SK-N-SH (cell line): ENCODE results near the gene GLCCI1. TPM values are rescaled to one million over a fixed set of nuclear protein-coding genes. Genes with fewer than 3 reads are reported as not detected.

Experiments used
- CTCF ChIA-PET: fragments of 300-600, 350-600 bp; formaldehyde crosslinking; extraction: SDS; loops from one replicate; lab custom pipeline; 2021; lab: Yijun Ruan, JAX
- POLR2A ChIA-PET: fragments of 350-600 bp; sonication (Branson Sonifier 250); formaldehyde crosslinking; extraction: SDS; loops from one replicate; lab custom pipeline; 2020; ENCODE audit warnings: antibody characterized with exemption, inconsistent platforms; lab: Yijun Ruan, JAX
- DNase-seq: peaks from one replicate; pipeline ENCODE4 v3.0.0; 2012
- H2AFZ ChIP-seq: fragments of 200-600 bp; sonication (generic); 2 replicates; pipeline ENCODE4 v1.8.1; 2016; ENCODE audit warnings: antibody characterized with exemption, mild to moderate bottlenecking, low read depth
- H3F3A ChIP-seq: fragments of 200-600 bp; sonication (generic); replicated peaks from 2 replicates; pipeline ENCODE3; 2016; ENCODE audit warnings: antibody characterized with exemption, mild to moderate bottlenecking; ENCODE audit not compliant: insufficient read depth
- H3K27ac ChIP-seq, 2 experiments: fragments of 200-500 bp in 1 of 2; fragments of 200-600 bp in 1 of 2; sonication (Bioruptor generic) in 1 of 2; sonication (generic), shearing (Covaris generic) in 1 of 2; 2 replicates each; pipeline versions ENCODE4 v1.5.1 to v1.6.1; 2014 to 2016; ENCODE audit warnings: low read depth in 2 of 2, inconsistent platforms in 1 of 2, low read length in 1 of 2, mild to moderate bottlenecking in 1 of 2, mixed read lengths in 1 of 2
- H3K27me3 ChIP-seq: fragments of 200-600 bp; sonication (generic), shearing (Covaris generic); 2 replicates; pipeline ENCODE4 v1.6.1; 2016; ENCODE audit warnings: mixed run types; ENCODE audit not compliant: insufficient read depth
- H3K36me3 ChIP-seq, 2 experiments: fragments of 200-500 bp in 1 of 2; fragments of 200-600 bp in 1 of 2; sonication (Bioruptor generic) in 1 of 2; sonication (generic) in 1 of 2; replicated peaks in 1 of 2; 2 replicates each; pipeline versions ENCODE3 to v1.5.1; 2014 to 2016; ENCODE audit warnings: low read length in 1 of 2, mild to moderate bottlenecking in 1 of 2; ENCODE audit not compliant: insufficient read depth in 2 of 2, control insufficient read depth in 1 of 2
- H3K4me1 ChIP-seq, 2 experiments: fragments of 200-500 bp in 1 of 2; fragments of 200-600 bp in 1 of 2; sonication (Bioruptor generic) in 1 of 2; sonication (generic), shearing (Covaris generic) in 1 of 2; 2 replicates each; pipeline versions ENCODE4 v1.5.1 to v1.6.1; 2014 to 2016; ENCODE audit warnings: low read depth in 1 of 2, low read length in 1 of 2, mixed run types in 1 of 2; ENCODE audit not compliant: insufficient read depth in 2 of 2, control insufficient read depth in 1 of 2
- H3K4me2 ChIP-seq: fragments of 200-600 bp; sonication (generic), shearing (Covaris generic); 2 replicates; pipeline ENCODE4 v1.6.1; 2017; ENCODE audit warnings: mixed run types
- H3K4me3 ChIP-seq, 2 experiments: fragments of 200-500 bp in 1 of 2; fragments of 200-600 bp in 1 of 2; sonication (Bioruptor generic) in 1 of 2; sonication (generic), shearing (Covaris generic) in 1 of 2; 2 replicates each; pipeline versions ENCODE4 v1.5.1 to v1.8.1; 2014 to 2016; ENCODE audit warnings: low read depth in 2 of 2, inconsistent platforms in 1 of 2, low read length in 1 of 2, mild to moderate bottlenecking in 1 of 2, mixed read lengths in 1 of 2, moderate library complexity in 1 of 2
- H3K79me2 ChIP-seq: fragments of 200-600 bp; sonication (generic); 2 replicates; pipeline ENCODE4 v1.8.1; 2017; ENCODE audit warnings: mild to moderate bottlenecking; ENCODE audit not compliant: insufficient read depth
- H3K9ac ChIP-seq: fragments of 200-600 bp; sonication (generic); 2 replicates; pipeline ENCODE4 v1.6.1; 2017; ENCODE audit warnings: mixed run types
- H3K9me2 ChIP-seq: fragments of 200-600 bp; sonication (generic); 2 replicates; pipeline ENCODE4 v1.6.1; 2017; ENCODE audit warnings: mixed run types
- H3K9me3 ChIP-seq: fragments of 200-600 bp; sonication (generic); 2 replicates; pipeline ENCODE4 v1.6.1; 2017; ENCODE audit warnings: mixed run types, mild to moderate bottlenecking, moderate library complexity
- H4K20me1 ChIP-seq: fragments of 200-600 bp; sonication (generic); 2 replicates; pipeline ENCODE4 v1.6.1; 2017; ENCODE audit warnings: mild to moderate bottlenecking, mixed run types; ENCODE audit not compliant: insufficient read depth
- CHD2 ChIP-seq: fragments of 150-350 bp; IDR thresholded peaks from 2 replicates; pipeline ENCODE4 v1.6.1; 2018; ENCODE audit warnings: low read length; ENCODE audit not compliant: partially characterized antibody
- CTCF ChIP-seq: fragments of 200-600 bp; sonication (generic); IDR thresholded peaks from 2 replicates; pipeline ENCODE4 v1.6.1; 2017; ENCODE audit warnings: antibody characterized with exemption, mild to moderate bottlenecking, moderate library complexity
- ELF1 ChIP-seq: IDR thresholded peaks from 2 replicates; pipeline ENCODE4 v1.4.0; 2012
- FOSL2 ChIP-seq: IDR thresholded peaks from 2 replicates; pipeline ENCODE4 v1.4.0; 2012; ENCODE audit warnings: low read depth, mild to moderate bottlenecking, moderate library complexity, borderline replicate concordance
- FOXM1 ChIP-seq: IDR thresholded peaks from 2 replicates; pipeline ENCODE4 v1.4.0; 2012; ENCODE audit warnings: low read depth, mild to moderate bottlenecking
- GATA2 ChIP-seq: sonication (generic); formaldehyde crosslinking; IDR thresholded peaks from 2 replicates; pipeline ENCODE4 v1.5.0; 2020; ENCODE audit warnings: mild to moderate bottlenecking, missing genetic modification reagents
- IRF3 ChIP-seq: fragments of 150-350 bp; IDR thresholded peaks from 2 replicates; pipeline ENCODE4 v1.6.1; 2016; ENCODE audit warnings: mild to moderate bottlenecking, low read depth, low read length
- JUND ChIP-seq: IDR thresholded peaks from 2 replicates; pipeline ENCODE4 v1.4.0; 2012
- MAX ChIP-seq: IDR thresholded peaks from 2 replicates; pipeline ENCODE4 v1.4.0; 2012; ENCODE audit warnings: low read depth
- MEF2A ChIP-seq: IDR thresholded peaks from 2 replicates; pipeline ENCODE4 v1.4.0; 2012; ENCODE audit warnings: low read depth, borderline replicate concordance
- MXI1 ChIP-seq: IDR thresholded peaks from 2 replicates; pipeline ENCODE4 v1.6.1; 2012; ENCODE audit warnings: mild to moderate bottlenecking, low read depth, low read length, improper control_type of control experiment
- NFIC ChIP-seq: IDR thresholded peaks from 2 replicates; pipeline ENCODE4 v1.4.0; 2012; ENCODE audit warnings: borderline replicate concordance
- POLR2AphosphoS5 ChIP-seq: IDR thresholded peaks from 2 replicates; pipeline ENCODE4 v1.6.1; 2012; ENCODE audit warnings: low read depth, low read length
- RFX5 ChIP-seq: IDR thresholded peaks from 2 replicates; pipeline ENCODE4 v1.6.1; 2012; ENCODE audit warnings: mild to moderate bottlenecking, improper control_type of control experiment, low read length
- SIN3A ChIP-seq: IDR thresholded peaks from 2 replicates; pipeline ENCODE4 v1.6.1; 2012; ENCODE audit warnings: low read depth, mild to moderate bottlenecking, low read length, moderate library complexity, borderline replicate concordance
- TCF12 ChIP-seq: IDR thresholded peaks from 2 replicates; pipeline ENCODE4 v1.4.0; 2012
- TEAD4 ChIP-seq: IDR thresholded peaks from 2 replicates; pipeline ENCODE4 v1.4.0; 2012; ENCODE audit warnings: mild to moderate bottlenecking, borderline replicate concordance; ENCODE audit not compliant: insufficient read depth
- ZBTB33 ChIP-seq: IDR thresholded peaks from 2 replicates; pipeline ENCODE4 v1.4.0; 2012; ENCODE audit warnings: low read depth, borderline replicate concordance
- WGBS: methylation state at CpG from one replicate; pipeline ENCODE4 v1.1.6; 2017; ENCODE audit warnings: low lambda C conversion rate; 5-methylcytosine and 5-hydroxymethylcytosine counted together
- polyA plus RNA-seq, 3 experiments: library from polyadenylated mRNA; depleted of rRNA; stranded (reverse); fragments of >200 nt; gene quantifications; 2 replicates each; pipeline ENCODE4 v1.2.3, GENCODE V29; 2012

GLCCI1 gene
- polyA plus RNA-seq, 1 of the 3 experiments (the other 2 are of a cell fraction), result 5.5 TPM

GRCh38 chr7:7972922-7973594 is 4.5 kb downstream of the GLCCI1 start (continued):
- no peak for TF ChIP-seq MAX
- TF ChIP-seq FOXM1, result no peak
- TF ChIP-seq JUND, result no peak
- TF ChIP-seq FOSL2, result no peak
- TF ChIP-seq MEF2A, result no peak
- TF ChIP-seq, all 33 proteins: peak for 0

- Histone ChIP-seq H3K27me3 (no peaks in the 10 kb centered on the region), H3K27ac (no peak overlapping the region), H4K20me1 (no peaks in the 10 kb centered on the region), H3K4me1 (peaks cover 12 to 16% of the 10 kb centered on the region in 2 experiments; a peak in 3 of 4 replicates), H3K36me3 (peaks cover 0 to 5% of the 10 kb centered on the region in 2 experiments), H3F3A (no peaks in the 10 kb centered on the region), H3K9me2 (no peaks in the 10 kb centered on the region), H3K4me3 (no peak overlapping the region), H3K79me2 (peaks cover 41% of the 10 kb centered on the region), H3K4me2 (no peak overlapping the region), H2AFZ (no peak overlapping the region), H3K9me3 (no peaks in the 10 kb centered on the region), H3K9ac (no peak overlapping the region)
- 93% methylated on average over 3 of the region's 3 CpGs for WGBS
- TF ChIP-seq CTCF (no peak), TCF12 (no peak), TEAD4 (no peak), IRF3 (no peak), FOXM1 (no peak), MXI1 (no peak), ZBTB33 (no peak), CHD2 (no peak), NFIC (no peak), RFX5 (no peak), GATA2 (CRISPR knock-in tag) (no peak), POLR2AphosphoS5 (no peak), JUND (no peak), ELF1 (no peak), SIN3A (no peak)
- POLR2A ChIA-PET, result interaction anchor here (0.7 kb wide), 1 partner anchor 285 kb away, joined by 5 read pairs; no protein-coding TSS in a partner anchor
- no peak for DNase-seq
- CTCF ChIA-PET, result interaction anchor here (0.7 to 1.5 kb wide), 6 partner anchors 11 to 319 kb away, joined by 3 to 5 read pairs (median 4); no protein-coding TSS in a partner anchor
Measured at GRCh38 chr7:7976677-7977076, 8.1 kb downstream of the GLCCI1 start.
